GM12878 (cell line): Measurements from ENCODE around the gene GPRASP3. TPM values are rescaled to one million over a fixed set of nuclear protein-coding genes. Genes with fewer than 3 reads are reported as not detected.

ENCODE experiments used
- ATAC-seq: fragments of 200-7000 bp; cut with Tn5 transposase; 3 replicates; pipeline ENCODE4 v1.9.1; 2020; ENCODE audit warnings: mild to moderate bottlenecking, moderate library complexity
- BruUV-seq: library from RNA; stranded (reverse); fragments of 400-500 nt; replicated peaks from 2 replicates; lab custom pipeline; 2021; lab: Mats Ljungman, UMichigan
- CTCF ChIA-PET: fragments of 300-600 bp; sonication (Branson Sonifier 250); formaldehyde crosslinking; extraction: SDS; loops from one replicate; lab custom pipeline; 2021; ENCODE audit warnings: inconsistent platforms; lab: Yijun Ruan, JAX
- POLR2A ChIA-PET: fragments of 350-600 bp; formaldehyde crosslinking; extraction: SDS; loops from one replicate; lab custom pipeline; 2021; ENCODE audit warnings: inconsistent platforms; lab: Charles Lee
- RAD21 ChIA-PET: fragments of 300-600 bp; sonication (Branson Sonifier 250); formaldehyde crosslinking; loops from one replicate; lab custom pipeline; 2023; ENCODE audit warnings: antibody characterized with exemption; ENCODE audit not compliant: unreplicated experiment; lab: Charles Lee
- SMC1A ChIA-PET: fragments of 300-600 bp; sonication (Branson Sonifier 250); formaldehyde crosslinking; loops from one replicate; lab custom pipeline; 2023; ENCODE audit not compliant: unreplicated experiment, uncharacterized antibody; lab: Charles Lee
- DNase-seq: peaks from one replicate; pipeline ENCODE4 v3.0.0-alpha.2; 2011; ENCODE audit warnings: low read depth, low spot score
- FAIRE-seq: peaks from 3 replicates; lab custom pipeline; 2011; peaks lifted over from hg19 to GRCh38; lab: Jason Lieb, UNC
- H2AFZ ChIP-seq: 2 replicates; pipeline ENCODE4 v1.6.0; 2011; ENCODE audit warnings: low read depth, low read length, control low read depth; ENCODE audit not compliant: control insufficient read depth
- H3K27ac ChIP-seq: 2 replicates; pipeline ENCODE4 v1.5.1; 2011; ENCODE audit warnings: control low read depth; ENCODE audit not compliant: control insufficient read depth, insufficient read depth
- H3K27me3 ChIP-seq, 2 experiments: replicated peaks in 1 of 2; 2 replicates each; pipeline versions ENCODE4 v1.6.0 to v1.6.1; 2011; ENCODE audit warnings: low read length in 1 of 2; ENCODE audit not compliant: control insufficient read depth in 2 of 2, insufficient read depth in 2 of 2
- H3K36me3 ChIP-seq, 2 experiments: 2 replicates each; pipeline ENCODE4 v1.5.1; 2011; ENCODE audit warnings: low read length in 1 of 2; ENCODE audit not compliant: control insufficient read depth in 2 of 2, insufficient read depth in 2 of 2
- H3K4me1 ChIP-seq: 2 replicates; pipeline ENCODE4 v1.6.1; 2011; ENCODE audit warnings: mild to moderate bottlenecking, low read length, moderate library complexity, mixed read lengths; ENCODE audit not compliant: control insufficient read depth, insufficient read depth
- H3K4me2 ChIP-seq: 2 replicates; pipeline ENCODE4 v1.6.0; 2011; ENCODE audit warnings: control low read depth; ENCODE audit not compliant: control insufficient read depth, insufficient read depth
- H3K4me3 ChIP-seq: fragments of 200-600 bp; sonication (generic); 2 replicates; pipeline ENCODE4 v1.5.1; 2016
- H3K79me2 ChIP-seq: 2 replicates; pipeline ENCODE4 v1.6.0; 2011; ENCODE audit warnings: low read length; ENCODE audit not compliant: control insufficient read depth, insufficient read depth
- H3K9ac ChIP-seq: 2 replicates; pipeline ENCODE4 v1.8.0; 2011; ENCODE audit warnings: low read length, control low read depth, mixed read lengths; ENCODE audit not compliant: control insufficient read depth, insufficient read depth
- H3K9me3 ChIP-seq: replicated peaks from 3 replicates; pipeline ENCODE4 v1.5.1; 2011; ENCODE audit warnings: mild to moderate bottlenecking, low read length; ENCODE audit not compliant: control insufficient read depth, insufficient read depth
- H4K20me1 ChIP-seq: 2 replicates; pipeline ENCODE4 v1.6.0; 2011; ENCODE audit not compliant: control insufficient read depth, insufficient read depth
- ASH2L ChIP-seq: fragments of 300-600, 200-600 bp; sonication (generic); IDR thresholded peaks from 2 replicates; pipeline ENCODE4 v1.6.1; 2017; ENCODE audit warnings: low read depth, mild to moderate bottlenecking, borderline replicate concordance
- BCL11A ChIP-seq: IDR thresholded peaks from 2 replicates; pipeline ENCODE4 v1.6.1; 2011; ENCODE audit warnings: low read depth, low read length
- BMI1 ChIP-seq: fragments of 450-650 bp; IDR thresholded peaks from 2 replicates; pipeline ENCODE4 v1.6.1; 2016; ENCODE audit warnings: mild to moderate bottlenecking, moderate library complexity, borderline replicate concordance
- CBX3 ChIP-seq: fragments of 200-600 bp; sonication (generic); IDR thresholded peaks from 2 replicates; pipeline ENCODE4 v1.6.1; 2016; ENCODE audit warnings: low read depth, borderline replicate concordance
- LARP7 ChIP-seq: fragments of 450-650 bp; IDR thresholded peaks from 2 replicates; pipeline ENCODE4 v1.6.1; 2017; ENCODE audit warnings: mild to moderate bottlenecking
- NR2C2 ChIP-seq: IDR thresholded peaks from 2 replicates; pipeline ENCODE4 v1.6.1; 2011; ENCODE audit warnings: borderline replicate concordance, low read depth; ENCODE audit not compliant: control insufficient read depth, insufficient read length
- PML ChIP-seq: IDR thresholded peaks from 2 replicates; pipeline ENCODE4 v1.6.1; 2012; ENCODE audit warnings: low read length, inconsistent platforms
- SMARCA5 ChIP-seq: fragments of 450-650 bp; IDR thresholded peaks from 2 replicates; pipeline ENCODE4 v1.6.1; 2017; ENCODE audit warnings: mild to moderate bottlenecking
- SUZ12 ChIP-seq: fragments of 200-600 bp; sonication (generic); IDR thresholded peaks from one replicate; pipeline ENCODE4 v1.6.1; 2018; ENCODE audit warnings: antibody characterized with exemption, mild to moderate bottlenecking; ENCODE audit not compliant: unreplicated experiment
- YY1 ChIP-seq: IDR thresholded peaks from 2 replicates; pipeline ENCODE4 v1.6.1; 2011; ENCODE audit warnings: low read depth, mild to moderate bottlenecking, low read length
- WGBS: methylation state at CpG from one replicate; pipeline ENCODE4 v1.1.6; 2016; ENCODE audit warnings: low lambda C conversion rate; ENCODE audit not compliant: insufficient replicate concordance, insufficient coverage; ENCODE audit errors: missing lambda C conversion rate; 5-methylcytosine and 5-hydroxymethylcytosine counted together
- in situ Hi-C: fragments of 300-500 bp; cut with MboI; formaldehyde crosslinking; loops from 9 replicates; pipeline ENCODE4 v1.14.3; 2018; ENCODE audit warnings: mixed read lengths
- intact Hi-C: fragments of 100-400 bp; cut with micrococcal nuclease; formaldehyde crosslinking; loops from one replicate; pipeline ENCODE4 v1.14.2; 2022; ENCODE audit not compliant: unreplicated experiment
- polyA plus RNA-seq, 11 experiments: library from polyadenylated mRNA; depleted of rRNA in 4 of 11; unstranded in 6 of 11; stranded (reverse) in 5 of 11; fragments of >200 nt; fragmentation: Nextera tagmentation in 4 of 11; fragmentation: Illumina TruSeq in 1 of 11; extraction: Ambion mirVana in 4 of 11; extraction: Trizol in 1 of 11; gene quantifications; 1 replicate in 1 of 11; 2 replicates in 10 of 11; pipeline versions ENCODE4 v1.2.1 to v1.2.3, GENCODE V29; 2011 to 2016; ENCODE audit warnings: inconsistent platforms in 2 of 11, missing spikeins in 2 of 11, low read depth in 1 of 11
- total RNA-seq, 4 experiments: library from RNA; depleted of rRNA in 3 of 4; stranded (reverse); fragments of >200 nt in 3 of 4; fragmentation: Illumina TruSeq in 1 of 4; extraction: Trizol in 1 of 4; gene quantifications; 2 replicates each; pipeline versions ENCODE4 v1.2.1 to v1.2.3, GENCODE V29; 2013 to 2021
- TF ChIP-seq, protein P1 (sequence below): IDR thresholded peaks from 2 replicates; pipeline ENCODE4 v1.6.1; 2012; ENCODE audit warnings: low read depth, low read length, improper control_type of control experiment

The GPRASP3 gene
- total and polyA plus RNA-seq, 10 of the 15 experiments (the other 5 are each of a cell fraction or from before 2014, with no cell fraction given), result 0.09 to 0.30 (median 0.14) TPM

GRCh38 chrX:102727761-102728160, 7.2 kb downstream of the GPRASP3 start:
- ChIA-PET RAD21 (no interaction called here), POLR2A (no interaction called here), CTCF (no interaction called here), SMC1A (interaction anchor here (0.6 kb wide), 1 partner anchor 24 kb away, joined by 3 read pairs; no protein-coding TSS in a partner anchor)
- FAIRE-seq (no peak), ATAC-seq (no peak), DNase-seq (no peak)
- intact Hi-C loops (no loop called here), in situ Hi-C loops (no loop called here)
- H3K27ac ChIP-seq, result no peak overlapping the region
- H3K9ac ChIP-seq, result no peak overlapping the region
- H3K36me3 ChIP-seq, result no peaks in the 10 kb centered on the region
- H3K4me3 ChIP-seq, result no peak overlapping the region
- no TSS peak for BruUV-seq
- no peaks in the 10 kb centered on the region for H3K4me1 ChIP-seq
- no peaks in the 10 kb centered on the region for H3K9me3 ChIP-seq
- H3K79me2 ChIP-seq, result no peaks in the 10 kb centered on the region
- TF ChIP-seq LARP7 (no peak), BMI1 (no peak), BCL11A (no peak), ASH2L (no peak), SUZ12 (no peak), YY1 (no peak), CBX3 (no peak), NR2C2 (no peak), SMARCA5 (no peak), PML (no peak)
- TF ChIP-seq, protein P1, sequence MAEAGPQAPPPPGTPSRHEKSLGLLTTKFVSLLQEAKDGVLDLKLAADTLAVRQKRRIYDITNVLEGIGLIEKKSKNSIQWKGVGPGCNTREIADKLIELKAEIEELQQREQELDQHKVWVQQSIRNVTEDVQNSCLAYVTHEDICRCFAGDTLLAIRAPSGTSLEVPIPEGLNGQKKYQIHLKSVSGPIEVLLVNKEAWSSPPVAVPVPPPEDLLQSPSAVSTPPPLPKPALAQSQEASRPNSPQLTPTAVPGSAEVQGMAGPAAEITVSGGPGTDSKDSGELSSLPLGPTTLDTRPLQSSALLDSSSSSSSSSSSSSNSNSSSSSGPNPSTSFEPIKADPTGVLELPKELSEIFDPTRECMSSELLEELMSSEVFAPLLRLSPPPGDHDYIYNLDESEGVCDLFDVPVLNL, result no peak
- H3K27me3 ChIP-seq, result no peaks in the 10 kb centered on the region; a peak in 1 of 4 replicates
- no peak overlapping the region for H3K4me2 ChIP-seq
- H2AFZ ChIP-seq, result no peak overlapping the region
- H4K20me1 ChIP-seq, result no peaks in the 10 kb centered on the region
- 36% methylated on average over 1 of the region's 1 CpG for WGBS
